GM12872 (cell line): ENCODE results near the gene KIF5C.

Experiments
- CTCF ChIP-seq: IDR thresholded peaks from 3 replicates; pipeline ENCODE4 v1.5.1; 2011; ENCODE audit warnings: low read depth, mild to moderate bottlenecking, low read length, moderate library complexity; ENCODE audit not compliant: insufficient read depth

KIF5C gene

GRCh38 chr2:148949348-148949747 lies 74.3 kb downstream of the KIF5C start:
- TF ChIP-seq CTCF = no peak

GRCh38 chr2:148952621-148953020 lies 77.6 kb downstream of the KIF5C start:
- no peak for TF ChIP-seq CTCF

- TF ChIP-seq CTCF = no peak
Observed at GRCh38 chr2:148953426-148953825, 78.4 kb downstream of the KIF5C start.

GRCh38 chr2:148954536-148954935 lies 79.5 kb downstream of the KIF5C start:
- no peak for TF ChIP-seq CTCF

- no peak for TF ChIP-seq CTCF
Observed at GRCh38 chr2:148955798-148956197, 80.8 kb downstream of the KIF5C start.

- no peak for TF ChIP-seq CTCF
Observed at GRCh38 chr2:148957023-148957422, 82.0 kb downstream of the KIF5C start.

GRCh38 chr2:148959745-148960144 lies 84.7 kb downstream of the KIF5C start:
- TF ChIP-seq CTCF = no peak

- TF ChIP-seq CTCF = no peak
Observed at GRCh38 chr2:148960483-148960882, 85.5 kb downstream of the KIF5C start.
